GM23338 (cell line): ENCODE measurements around the gene SYNRG.

Experiments used
- CREB1 ChIP-seq: fragments of 250-450 bp; sonication (Bioruptor Pico); IDR thresholded peaks from 2 replicates; pipeline ENCODE4 v1.5.0; 2020; ENCODE audit warnings: low read depth, mild to moderate bottlenecking, moderate library complexity
- EZH2 ChIP-seq: fragments of 200-600 bp; sonication (generic); IDR thresholded peaks from one replicate; pipeline ENCODE4 v1.8.0; 2017; ENCODE audit warnings: antibody characterized with exemption, mild to moderate bottlenecking, low read depth; ENCODE audit not compliant: unreplicated experiment
- EZH2phosphoT487 ChIP-seq: fragments of 200-600 bp; sonication (generic); IDR thresholded peaks from one replicate; pipeline ENCODE4 v1.8.1; 2018; ENCODE audit warnings: antibody characterized with exemption; ENCODE audit not compliant: unreplicated experiment
- JUNB ChIP-seq: IDR thresholded peaks from one replicate; pipeline ENCODE4 v1.6.1; 2016; ENCODE audit warnings: antibody characterized with exemption; ENCODE audit not compliant: unreplicated experiment
- POLR2AphosphoS5 ChIP-seq: IDR thresholded peaks from 2 replicates; pipeline ENCODE4 v1.6.1; 2016; ENCODE audit warnings: antibody characterized with exemption, low read depth
- STAT1 ChIP-seq: IDR thresholded peaks from one replicate; pipeline ENCODE4 v1.6.1; 2016; ENCODE audit warnings: antibody characterized with exemption; ENCODE audit not compliant: unreplicated experiment
- ZNF331 ChIP-seq: fragments of 250-450 bp; sonication (Bioruptor Pico); IDR thresholded peaks from 2 replicates; pipeline ENCODE4 v1.5.0; 2020; ENCODE audit warnings: low read depth, mild to moderate bottlenecking, moderate library complexity
- TF ChIP-seq, protein P1 (sequence below), 2 experiments: fragments of 200-600 bp in 1 of 2; sonication (generic) in 1 of 2; conservative IDR thresholded peaks; 2 replicates each; pipeline versions ENCODE4 v1.5.1 to v1.6.1; 2016 to 2017; ENCODE audit warnings: antibody characterized with exemption in 2 of 2, low read depth in 2 of 2, mild to moderate bottlenecking in 2 of 2, moderate library complexity in 1 of 2
- TF ChIP-seq, protein P2 (sequence below): IDR thresholded peaks from one replicate; pipeline ENCODE4 v1.6.1; 2018; ENCODE audit warnings: antibody characterized with exemption; ENCODE audit not compliant: unreplicated experiment
- TF ChIP-seq, protein P3 (sequence below): IDR thresholded peaks from 2 replicates; pipeline ENCODE4 v1.6.1; 2016; ENCODE audit warnings: antibody characterized with exemption

- TF ChIP-seq POLR2AphosphoS5 (no peak), CREB1 (CRISPR knock-in tag) (no peak), EZH2phosphoT487 (no peak), EZH2 (no peak), JUNB (no peak), ZNF331 (no peak), STAT1 (no peak)
- TF ChIP-seq, protein P1, sequence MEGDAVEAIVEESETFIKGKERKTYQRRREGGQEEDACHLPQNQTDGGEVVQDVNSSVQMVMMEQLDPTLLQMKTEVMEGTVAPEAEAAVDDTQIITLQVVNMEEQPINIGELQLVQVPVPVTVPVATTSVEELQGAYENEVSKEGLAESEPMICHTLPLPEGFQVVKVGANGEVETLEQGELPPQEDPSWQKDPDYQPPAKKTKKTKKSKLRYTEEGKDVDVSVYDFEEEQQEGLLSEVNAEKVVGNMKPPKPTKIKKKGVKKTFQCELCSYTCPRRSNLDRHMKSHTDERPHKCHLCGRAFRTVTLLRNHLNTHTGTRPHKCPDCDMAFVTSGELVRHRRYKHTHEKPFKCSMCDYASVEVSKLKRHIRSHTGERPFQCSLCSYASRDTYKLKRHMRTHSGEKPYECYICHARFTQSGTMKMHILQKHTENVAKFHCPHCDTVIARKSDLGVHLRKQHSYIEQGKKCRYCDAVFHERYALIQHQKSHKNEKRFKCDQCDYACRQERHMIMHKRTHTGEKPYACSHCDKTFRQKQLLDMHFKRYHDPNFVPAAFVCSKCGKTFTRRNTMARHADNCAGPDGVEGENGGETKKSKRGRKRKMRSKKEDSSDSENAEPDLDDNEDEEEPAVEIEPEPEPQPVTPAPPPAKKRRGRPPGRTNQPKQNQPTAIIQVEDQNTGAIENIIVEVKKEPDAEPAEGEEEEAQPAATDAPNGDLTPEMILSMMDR (conservative IDR thresholded peaks at IDR 0.05; ENCODE audit: low read depth in 2 of 2): no peak
- TF ChIP-seq, protein P2, sequence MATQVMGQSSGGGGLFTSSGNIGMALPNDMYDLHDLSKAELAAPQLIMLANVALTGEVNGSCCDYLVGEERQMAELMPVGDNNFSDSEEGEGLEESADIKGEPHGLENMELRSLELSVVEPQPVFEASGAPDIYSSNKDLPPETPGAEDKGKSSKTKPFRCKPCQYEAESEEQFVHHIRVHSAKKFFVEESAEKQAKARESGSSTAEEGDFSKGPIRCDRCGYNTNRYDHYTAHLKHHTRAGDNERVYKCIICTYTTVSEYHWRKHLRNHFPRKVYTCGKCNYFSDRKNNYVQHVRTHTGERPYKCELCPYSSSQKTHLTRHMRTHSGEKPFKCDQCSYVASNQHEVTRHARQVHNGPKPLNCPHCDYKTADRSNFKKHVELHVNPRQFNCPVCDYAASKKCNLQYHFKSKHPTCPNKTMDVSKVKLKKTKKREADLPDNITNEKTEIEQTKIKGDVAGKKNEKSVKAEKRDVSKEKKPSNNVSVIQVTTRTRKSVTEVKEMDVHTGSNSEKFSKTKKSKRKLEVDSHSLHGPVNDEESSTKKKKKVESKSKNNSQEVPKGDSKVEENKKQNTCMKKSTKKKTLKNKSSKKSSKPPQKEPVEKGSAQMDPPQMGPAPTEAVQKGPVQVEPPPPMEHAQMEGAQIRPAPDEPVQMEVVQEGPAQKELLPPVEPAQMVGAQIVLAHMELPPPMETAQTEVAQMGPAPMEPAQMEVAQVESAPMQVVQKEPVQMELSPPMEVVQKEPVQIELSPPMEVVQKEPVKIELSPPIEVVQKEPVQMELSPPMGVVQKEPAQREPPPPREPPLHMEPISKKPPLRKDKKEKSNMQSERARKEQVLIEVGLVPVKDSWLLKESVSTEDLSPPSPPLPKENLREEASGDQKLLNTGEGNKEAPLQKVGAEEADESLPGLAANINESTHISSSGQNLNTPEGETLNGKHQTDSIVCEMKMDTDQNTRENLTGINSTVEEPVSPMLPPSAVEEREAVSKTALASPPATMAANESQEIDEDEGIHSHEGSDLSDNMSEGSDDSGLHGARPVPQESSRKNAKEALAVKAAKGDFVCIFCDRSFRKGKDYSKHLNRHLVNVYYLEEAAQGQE: no peak
- TF ChIP-seq, protein P3, sequence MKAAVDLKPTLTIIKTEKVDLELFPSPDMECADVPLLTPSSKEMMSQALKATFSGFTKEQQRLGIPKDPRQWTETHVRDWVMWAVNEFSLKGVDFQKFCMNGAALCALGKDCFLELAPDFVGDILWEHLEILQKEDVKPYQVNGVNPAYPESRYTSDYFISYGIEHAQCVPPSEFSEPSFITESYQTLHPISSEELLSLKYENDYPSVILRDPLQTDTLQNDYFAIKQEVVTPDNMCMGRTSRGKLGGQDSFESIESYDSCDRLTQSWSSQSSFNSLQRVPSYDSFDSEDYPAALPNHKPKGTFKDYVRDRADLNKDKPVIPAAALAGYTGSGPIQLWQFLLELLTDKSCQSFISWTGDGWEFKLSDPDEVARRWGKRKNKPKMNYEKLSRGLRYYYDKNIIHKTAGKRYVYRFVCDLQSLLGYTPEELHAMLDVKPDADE: no peak
Observed at GRCh38 chr17:37505333-37505732, 103.9 kb downstream of the SYNRG start.
